ENCODE measurements around the gene NR5A2. TPM values are rescaled to one million over a fixed set of nuclear protein-coding genes. Genes with fewer than 3 reads are reported as not detected.

Gene NR5A2
- total RNA-seq, 1 experiment from 2014 or later: 4.7 TPM

GRCh38 chr1:200183637-200184036, 156.1 kb downstream of the NR5A2 start:
- H2BK15ac ChIP-seq (ENCODE audit: low read depth, low read length): no peak overlapping the region
- no peak overlapping the region for H3K23ac ChIP-seq (ENCODE audit: insufficient read length, low read depth, low read length)
- H4K20me1 ChIP-seq (ENCODE audit: control insufficient read depth, insufficient read depth, insufficient read length): no peaks in the 10 kb centered on the region
- Mint-ChIP-seq H3K4me3 (no peak overlapping the region), H3K36me3 (ENCODE audit: insufficient read depth in 1 of 3, low read depth in 3 of 3) (peaks cover 21 to 26% (median 21%) of the 10 kb centered on the region in 3 experiments), H3K4me1 (no peaks in the 10 kb centered on the region), H3K27me3 (ENCODE audit: low read depth) (no peaks in the 10 kb centered on the region), H3K27ac (no peak overlapping the region), H3K9me3 (peaks cover 21 to 36% of the 10 kb centered on the region in 2 experiments)
- no peak overlapping the region for H3K4ac ChIP-seq (ENCODE audit: low read depth, low read length)
- H3K4me2 ChIP-seq (ENCODE audit: insufficient read depth, insufficient read length, low read length): no peak overlapping the region
- no peaks in the 10 kb centered on the region for H3K79me2 ChIP-seq (ENCODE audit: insufficient read depth, low read length)
- no peak overlapping the region for H4K91ac ChIP-seq (ENCODE audit: insufficient read length, low read depth, low read length)
- no peaks in the 10 kb centered on the region for H3K9me3 ChIP-seq (ENCODE audit: control insufficient read depth, low read depth, low read length)
- no peak overlapping the region for H3K9ac ChIP-seq (ENCODE audit: extremely low read depth, insufficient read length, low read length)
- no peaks in the 10 kb centered on the region for H3K27me3 ChIP-seq (ENCODE audit: insufficient read depth, low read length)
- H2BK120ac ChIP-seq (ENCODE audit: low read depth, low read length, poor library complexity, severe bottlenecking): no peak overlapping the region
- WGBS (ENCODE audit: extremely low coverage, insufficient read length, low lambda C conversion rate): no CpG with 5 or more reads among the region's 2 CpGs
- no peak for DNase-seq
- H3K14ac ChIP-seq (ENCODE audit: insufficient read depth, low read length): no peak overlapping the region
- H2BK5ac ChIP-seq (ENCODE audit: insufficient read length, low read length): no peak overlapping the region
- no peaks in the 10 kb centered on the region for H3K79me1 ChIP-seq (ENCODE audit: insufficient read depth, low read depth, low read length, poor library complexity, severe bottlenecking)
- H3T11ph ChIP-seq (ENCODE audit: low read length): no peak overlapping the region
- H3K23me2 ChIP-seq (ENCODE audit: insufficient read length, low read depth, low read length, poor library complexity, severe bottlenecking): no peaks in the 10 kb centered on the region
- H4K5ac ChIP-seq (ENCODE audit: insufficient read length, low read depth, low read length): no peak overlapping the region
- no peak overlapping the region for H3K56ac ChIP-seq (ENCODE audit: insufficient read length, low read depth, low read length)
- no peaks in the 10 kb centered on the region for H3K4me1 ChIP-seq (ENCODE audit: insufficient read depth, low read length)
- H3K18ac ChIP-seq (ENCODE audit: insufficient read length, low read depth, low read length): no peak overlapping the region
- H2BK12ac ChIP-seq (ENCODE audit: insufficient read length, low read depth, low read length): no peak overlapping the region
- no peak overlapping the region for H2BK20ac ChIP-seq (ENCODE audit: low read depth, low read length, poor library complexity, severe bottlenecking)
- H4K8ac ChIP-seq (replicated peaks; ENCODE audit: insufficient read length, low read depth, low read length): no peak overlapping the region
- no peak overlapping the region for H3K27ac ChIP-seq (ENCODE audit: insufficient read length, low read depth, low read length)
- no peak overlapping the region for H2AK5ac ChIP-seq (ENCODE audit: insufficient read length, low read length)
- H2AFZ ChIP-seq (ENCODE audit: low read length): no peak overlapping the region
- no peak for TF ChIP-seq CTCF (conservative IDR thresholded peaks at IDR 0.05)

Data from H9 (cell line).